GM12891 (cell line): Measurements from ENCODE around the gene SOWAHC.

Experiments used
- PAX5 ChIP-seq: IDR thresholded peaks from 2 replicates; pipeline ENCODE4 v1.6.1; 2011; ENCODE audit warnings: low read length, moderate library complexity, mild to moderate bottlenecking; ENCODE audit not compliant: insufficient read depth, severe bottlenecking
- POLR2AphosphoS5 ChIP-seq: IDR thresholded peaks from 2 replicates; pipeline ENCODE4 v1.6.1; 2011; ENCODE audit warnings: low read depth, low read length, control low read depth
- TAF1 ChIP-seq: IDR thresholded peaks from 2 replicates; pipeline ENCODE4 v1.6.1; 2011; ENCODE audit warnings: low read depth, low read length, control low read depth

DNA sequence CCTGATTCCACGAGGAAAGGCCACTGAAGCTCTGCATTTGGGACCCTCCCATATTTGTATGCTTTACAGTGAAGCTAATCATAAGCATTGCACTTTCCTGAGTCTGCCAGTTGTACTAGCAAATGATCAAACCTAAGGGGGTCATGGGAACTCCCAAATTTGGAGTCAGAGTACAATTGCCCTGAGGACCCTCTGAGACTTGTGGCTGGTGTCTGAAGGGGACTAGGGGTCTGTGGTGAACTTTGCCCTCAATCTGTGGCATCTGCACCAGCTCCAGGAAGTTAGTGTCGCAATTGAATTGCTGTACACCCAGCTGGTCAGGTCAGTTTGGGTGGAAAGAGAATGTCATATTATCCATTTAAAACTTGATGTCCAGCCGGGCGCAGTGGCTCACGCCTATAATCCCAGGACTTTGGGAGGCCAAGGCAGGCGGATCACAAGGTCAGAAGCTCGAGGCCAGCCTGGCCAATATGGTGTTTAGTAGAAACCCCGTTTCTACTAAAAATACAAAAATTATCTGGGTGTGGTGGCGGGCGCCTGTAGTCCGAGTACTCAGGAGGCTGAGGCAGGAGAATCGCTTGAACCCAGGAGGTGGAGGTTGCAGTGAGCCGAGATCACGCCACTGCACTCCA is 18.1 kb downstream of the SOWAHC start:
- no peak for TF ChIP-seq PAX5
- no peak for TF ChIP-seq POLR2AphosphoS5
- TF ChIP-seq TAF1 = no peak
